ENCODE data around the gene BRPF1.

DNA sequence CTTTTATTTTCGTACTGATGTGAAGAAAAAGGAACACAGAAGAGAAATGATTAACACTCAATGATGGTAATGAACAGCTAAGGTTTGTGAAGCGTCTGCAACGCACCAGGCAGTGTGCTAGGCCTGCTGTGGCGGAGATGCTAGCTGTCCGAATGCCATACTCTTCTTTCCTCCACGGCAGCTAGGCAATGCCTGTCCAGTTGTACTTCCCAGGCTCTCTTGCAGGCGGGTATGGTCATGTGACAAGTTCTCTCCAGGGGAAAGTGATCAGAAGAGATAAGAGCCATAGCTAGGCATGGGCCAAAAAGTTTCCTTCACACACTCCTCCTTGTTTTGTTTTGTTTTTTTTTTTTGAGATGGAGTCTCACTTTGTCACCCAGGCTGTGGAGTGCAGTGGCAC lies 54.1 kb downstream of the BRPF1 start:
- no peak for TF ChIP-seq POLR2AphosphoS5 (IDR thresholded peaks at IDR 0.05)
- TF ChIP-seq, protein P1, sequence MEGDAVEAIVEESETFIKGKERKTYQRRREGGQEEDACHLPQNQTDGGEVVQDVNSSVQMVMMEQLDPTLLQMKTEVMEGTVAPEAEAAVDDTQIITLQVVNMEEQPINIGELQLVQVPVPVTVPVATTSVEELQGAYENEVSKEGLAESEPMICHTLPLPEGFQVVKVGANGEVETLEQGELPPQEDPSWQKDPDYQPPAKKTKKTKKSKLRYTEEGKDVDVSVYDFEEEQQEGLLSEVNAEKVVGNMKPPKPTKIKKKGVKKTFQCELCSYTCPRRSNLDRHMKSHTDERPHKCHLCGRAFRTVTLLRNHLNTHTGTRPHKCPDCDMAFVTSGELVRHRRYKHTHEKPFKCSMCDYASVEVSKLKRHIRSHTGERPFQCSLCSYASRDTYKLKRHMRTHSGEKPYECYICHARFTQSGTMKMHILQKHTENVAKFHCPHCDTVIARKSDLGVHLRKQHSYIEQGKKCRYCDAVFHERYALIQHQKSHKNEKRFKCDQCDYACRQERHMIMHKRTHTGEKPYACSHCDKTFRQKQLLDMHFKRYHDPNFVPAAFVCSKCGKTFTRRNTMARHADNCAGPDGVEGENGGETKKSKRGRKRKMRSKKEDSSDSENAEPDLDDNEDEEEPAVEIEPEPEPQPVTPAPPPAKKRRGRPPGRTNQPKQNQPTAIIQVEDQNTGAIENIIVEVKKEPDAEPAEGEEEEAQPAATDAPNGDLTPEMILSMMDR (IDR thresholded peaks at IDR 0.05), result no peak
- TF ChIP-seq POLR2A (IDR thresholded peaks at IDR 0.05), result no peak
